HepG2 (cell line): ENCODE measurements around the gene ICOS. TPM values are rescaled to one million over a fixed set of nuclear protein-coding genes. Genes with fewer than 3 reads are reported as not detected.
"Not testable (repeated sequence)": the region's sequence is repeated elsewhere in the genome, so short reads cannot be mapped to it uniquely, and the experiment has no call there.

ENCODE experiments used
- ATAC-seq: fragments of 200-7000 bp; cut with Tn5 transposase; 3 replicates; pipeline ENCODE4 v1.9.1; 2020; ENCODE audit warnings: mild to moderate bottlenecking, moderate library complexity
- BruUV-seq: library from RNA; stranded (reverse); fragments of 400-500 nt; replicated peaks from 2 replicates; lab custom pipeline; 2021; lab: Mats Ljungman, UMichigan
- CTCF ChIA-PET: fragments of 300-600 bp; formaldehyde crosslinking; extraction: SDS; loops from one replicate; lab custom pipeline; 2021; ENCODE audit warnings: low total read pairs, inconsistent platforms, low intra/inter-chr PET ratio; lab: Yijun Ruan, JAX
- POLR2A ChIA-PET: fragments of 350-600 bp; sonication (Branson Sonifier 250); formaldehyde crosslinking; loops from one replicate; lab custom pipeline; 2020; ENCODE audit warnings: antibody characterized with exemption, inconsistent platforms; lab: Yijun Ruan, JAX
- DNase-seq: peaks from one replicate; pipeline ENCODE4 v3.0.0-alpha.2; 2015; ENCODE audit warnings: low spot score
- FAIRE-seq: peaks from 3 replicates; lab custom pipeline; 2011; peaks lifted over from hg19 to GRCh38; lab: Jason Lieb, UNC
- H2AFZ ChIP-seq: one replicate; pipeline ENCODE4 v1.6.1; 2011; ENCODE audit warnings: low read length, inconsistent platforms
- H3K27ac ChIP-seq: fragments of 300-600 bp; 3 replicates; pipeline ENCODE4 v1.8.0; 2011; ENCODE audit warnings: mixed run types, mild to moderate bottlenecking, mixed read lengths, low read length, inconsistent platforms; ENCODE audit not compliant: insufficient read depth; ENCODE audit errors: extremely low read length
- H3K27me3 ChIP-seq, 2 experiments: fragments of 200-600 bp in 1 of 2; 2 replicates in 1 of 2; 3 replicates in 1 of 2; pipeline versions ENCODE4 v1.6.0 to v1.8.0; 2011; ENCODE audit warnings: low read length in 2 of 2, mild to moderate bottlenecking in 2 of 2, moderate library complexity in 2 of 2, inconsistent platforms in 1 of 2; ENCODE audit not compliant: insufficient read depth in 2 of 2, control insufficient read depth in 1 of 2
- H3K36me3 ChIP-seq, 2 experiments: fragments of 200-600 bp in 1 of 2; replicated peaks in 1 of 2; 2 replicates in 1 of 2; 3 replicates in 1 of 2; pipeline versions ENCODE4 v1.5.1 to v1.8.0; 2011; ENCODE audit warnings: low read length in 2 of 2, inconsistent platforms in 1 of 2; ENCODE audit not compliant: insufficient read depth in 2 of 2, control insufficient read depth in 1 of 2
- H3K4me1 ChIP-seq: 2 replicates; pipeline ENCODE4 v1.5.1; 2012; ENCODE audit warnings: low read length, inconsistent platforms; ENCODE audit not compliant: insufficient read depth
- H3K4me2 ChIP-seq: 2 replicates; pipeline ENCODE4 v1.6.0; 2011; ENCODE audit warnings: low read depth, low read length, inconsistent platforms
- H3K4me3 ChIP-seq, 3 experiments: fragments of 200-600 bp in 1 of 3; sonication (generic), shearing (Covaris generic) in 1 of 3; replicated peaks in 1 of 3; 2 replicates each; pipeline ENCODE4 v1.5.1; 2011 to 2016; ENCODE audit warnings: low read length in 3 of 3, inconsistent platforms in 2 of 3, low read depth in 2 of 3, mild to moderate bottlenecking in 2 of 3, control low read depth in 1 of 3, mixed read lengths in 1 of 3; ENCODE audit not compliant: insufficient read depth in 1 of 3
- H3K79me2 ChIP-seq: one replicate; pipeline ENCODE4 v1.6.1; 2011; ENCODE audit warnings: low read length, inconsistent platforms; ENCODE audit not compliant: insufficient read depth
- H3K9ac ChIP-seq: 2 replicates; pipeline ENCODE4 v1.6.0; 2011; ENCODE audit warnings: mild to moderate bottlenecking, low read depth, low read length, inconsistent platforms; ENCODE audit not compliant: insufficient read depth
- H3K9me3 ChIP-seq: 2 replicates; pipeline ENCODE4 v1.5.1; 2012; ENCODE audit warnings: mild to moderate bottlenecking, low read length
- H4K20me1 ChIP-seq: 2 replicates; pipeline ENCODE4 v1.6.0; 2011; ENCODE audit warnings: inconsistent platforms, mild to moderate bottlenecking, low read length, moderate library complexity; ENCODE audit not compliant: insufficient read depth
- BCL6 ChIP-seq: IDR thresholded peaks from 2 replicates; pipeline ENCODE4 v1.6.1; 2016; ENCODE audit warnings: missing genetic modification reagents, missing compliant biosample characterization
- BORCS8-MEF2B ChIP-seq: sonication (generic); formaldehyde crosslinking; IDR thresholded peaks from 2 replicates; pipeline ENCODE4 v1.8.0; 2022; ENCODE audit warnings: mild to moderate bottlenecking, missing genetic modification reagents
- SMAD3 ChIP-seq: sonication (generic); formaldehyde crosslinking; IDR thresholded peaks from 2 replicates; pipeline ENCODE4 v1.4.0; 2020; ENCODE audit warnings: missing genetic modification reagents
- SPEN ChIP-seq: sonication (generic); formaldehyde crosslinking; IDR thresholded peaks from 2 replicates; pipeline ENCODE4 v1.5.1; 2020; ENCODE audit warnings: low read depth, mild to moderate bottlenecking, missing genetic modification reagents
- ZNF207 ChIP-seq: fragments of 450-650 bp; IDR thresholded peaks from 2 replicates; pipeline ENCODE4 v1.6.1; 2016; ENCODE audit warnings: antibody characterized with exemption, borderline replicate concordance
- ZNF761 ChIP-seq: sonication (generic); formaldehyde crosslinking; conservative IDR thresholded peaks from 2 replicates; pipeline ENCODE4 v1.4.0; 2020; ENCODE audit warnings: mild to moderate bottlenecking, missing genetic modification reagents
- ZSCAN22 ChIP-seq: sonication (generic); formaldehyde crosslinking; IDR thresholded peaks from 2 replicates; pipeline ENCODE4 v1.4.0; 2020; ENCODE audit warnings: mild to moderate bottlenecking, missing genetic modification reagents
- WGBS: methylation state at CpG from one replicate; pipeline ENCODE4 v1.1.6; 2017; ENCODE audit warnings: low lambda C conversion rate; 5-methylcytosine and 5-hydroxymethylcytosine counted together
- in situ Hi-C: cut with HindIII; loops from 2 replicates; pipeline ENCODE4 v1.10.0; 2017; ENCODE audit warnings: low pct_unique_long_range_greater_than_20kb; ENCODE audit not compliant: extremely low pct_ligation_motif_present
- intact Hi-C: fragments of 100-400 bp; cut with micrococcal nuclease; formaldehyde crosslinking; loops from one replicate; pipeline ENCODE4 v1.10.0; 2022; ENCODE audit not compliant: unreplicated experiment
- polyA plus RNA-seq, 8 experiments: library from polyadenylated mRNA; depleted of rRNA in 3 of 8; stranded (reverse) in 7 of 8; unstranded in 1 of 8; fragments of >200 nt; fragmentation: Illumina TruSeq in 4 of 8; extraction: Trizol in 4 of 8; gene quantifications; 2 replicates each; pipeline versions ENCODE4 v1.2.1 to v1.2.3, GENCODE V29; 2011 to 2016; ENCODE audit warnings: low read depth in 4 of 8, missing spikeins in 1 of 8, mixed read lengths in 1 of 8; ENCODE audit not compliant: insufficient read depth in 1 of 8
- total RNA-seq, 5 experiments: library from RNA; depleted of rRNA; stranded (reverse); fragments of >200 nt; fragmentation: Illumina TruSeq; extraction: Trizol; gene quantifications; 2 replicates each; pipeline ENCODE4 v1.2.3, GENCODE V29; 2016; ENCODE audit warnings: low read depth in 1 of 5
- TF ChIP-seq, protein P1 (sequence below): sonication (generic); formaldehyde crosslinking; IDR thresholded peaks from 2 replicates; pipeline ENCODE4 v1.4.0; 2020; ENCODE audit warnings: missing genetic modification reagents
- TF ChIP-seq, protein P2 (sequence below): sonication (generic); formaldehyde crosslinking; IDR thresholded peaks from 2 replicates; pipeline ENCODE4 v1.8.0; 2022; ENCODE audit warnings: mild to moderate bottlenecking, missing genetic modification reagents

ICOS gene
- total and polyA plus RNA-seq, 2 of the 13 experiments (the other 11 are each of a cell fraction or from before 2014, with no cell fraction given) = not detected

DNA sequence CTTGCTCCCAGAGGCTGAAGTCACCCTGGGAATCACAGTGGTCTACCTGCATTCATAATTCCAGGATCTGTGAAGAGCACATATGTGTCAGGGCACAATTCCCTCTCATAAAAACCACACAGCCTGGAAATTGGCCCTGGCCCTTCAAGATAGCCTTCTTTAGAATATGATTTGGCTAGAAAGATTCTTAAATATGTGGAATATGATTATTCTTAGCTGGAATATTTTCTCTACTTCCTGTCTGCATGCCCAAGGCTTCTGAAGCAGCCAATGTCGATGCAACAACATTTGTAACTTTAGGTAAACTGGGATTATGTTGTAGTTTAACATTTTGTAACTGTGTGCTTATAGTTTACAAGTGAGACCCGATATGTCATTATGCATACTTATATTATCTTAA is 24.2 kb downstream of the ICOS start (continued):
- TF ChIP-seq, protein P1, sequence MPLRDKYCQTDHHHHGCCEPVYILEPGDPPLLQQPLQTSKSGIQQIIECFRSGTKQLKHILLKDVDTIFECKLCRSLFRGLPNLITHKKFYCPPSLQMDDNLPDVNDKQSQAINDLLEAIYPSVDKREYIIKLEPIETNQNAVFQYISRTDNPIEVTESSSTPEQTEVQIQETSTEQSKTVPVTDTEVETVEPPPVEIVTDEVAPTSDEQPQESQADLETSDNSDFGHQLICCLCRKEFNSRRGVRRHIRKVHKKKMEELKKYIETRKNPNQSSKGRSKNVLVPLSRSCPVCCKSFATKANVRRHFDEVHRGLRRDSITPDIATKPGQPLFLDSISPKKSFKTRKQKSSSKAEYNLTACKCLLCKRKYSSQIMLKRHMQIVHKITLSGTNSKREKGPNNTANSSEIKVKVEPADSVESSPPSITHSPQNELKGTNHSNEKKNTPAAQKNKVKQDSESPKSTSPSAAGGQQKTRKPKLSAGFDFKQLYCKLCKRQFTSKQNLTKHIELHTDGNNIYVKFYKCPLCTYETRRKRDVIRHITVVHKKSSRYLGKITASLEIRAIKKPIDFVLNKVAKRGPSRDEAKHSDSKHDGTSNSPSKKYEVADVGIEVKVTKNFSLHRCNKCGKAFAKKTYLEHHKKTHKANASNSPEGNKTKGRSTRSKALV (CRISPR knock-in tag) = no peak
- no peak for TF ChIP-seq BORCS8-MEF2B (CRISPR knock-in tag)
- TF ChIP-seq ZSCAN22 (CRISPR knock-in tag) = no peak

DNA sequence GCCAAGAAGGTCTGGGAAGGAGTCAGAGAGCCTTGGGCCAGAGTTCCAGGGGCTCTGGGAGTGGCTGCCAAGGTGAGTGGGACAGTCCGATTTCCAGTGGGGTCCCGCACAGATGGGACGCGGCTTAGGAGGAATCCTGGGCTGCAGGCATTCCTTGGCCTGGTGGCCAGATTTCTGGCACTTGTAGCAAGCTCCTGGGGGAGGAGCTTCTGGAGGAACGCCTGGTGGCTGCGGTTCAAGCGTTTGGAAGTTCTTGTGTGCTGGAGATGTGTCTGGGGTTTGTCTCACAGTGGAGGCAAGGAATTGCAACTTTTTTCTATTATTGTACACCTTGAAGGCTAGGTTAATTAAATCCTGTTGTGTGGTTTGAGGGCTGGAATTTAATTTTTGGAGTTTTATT is 28.6 kb downstream of the ICOS start:
- H3K27ac ChIP-seq, H3K4me2 ChIP-seq, in situ Hi-C loops, H3K4me1 ChIP-seq, DNase-seq, CTCF ChIA-PET, H3K4me3 ChIP-seq, H3K9me3 ChIP-seq, H2AFZ ChIP-seq, BruUV-seq, intact Hi-C loops, FAIRE-seq, POLR2A ChIA-PET, H3K36me3 ChIP-seq, H4K20me1 ChIP-seq, H3K79me2 ChIP-seq, ATAC-seq, H3K9ac ChIP-seq: not testable (repeated sequence)
- H3K27me3 ChIP-seq = peaks cover 0 to 21% of the 10 kb centered on the region in 2 experiments; a peak in 3 of 5 replicates
- WGBS = 55% methylated on average over 7 of the region's 7 CpGs

DNA sequence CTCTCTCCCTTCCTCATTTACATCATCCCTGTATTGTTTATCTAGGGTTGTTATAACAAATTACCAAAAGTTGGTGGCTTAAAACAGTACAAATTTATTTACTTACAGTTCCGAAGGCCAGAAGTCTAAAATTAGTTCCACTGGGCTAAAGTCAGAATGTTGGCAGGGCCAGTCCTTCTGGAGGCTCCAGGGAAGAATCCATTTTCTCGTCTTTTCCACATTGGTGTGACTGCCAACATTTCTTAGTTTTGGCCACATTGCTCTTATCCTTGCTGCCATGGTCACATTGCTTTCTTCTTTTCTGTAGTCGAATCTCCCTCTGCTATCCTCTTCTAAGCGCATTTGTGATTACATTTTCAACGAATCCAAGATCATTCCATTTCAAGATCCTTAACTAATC is 34.7 kb downstream of the ICOS start:
- H3K4me3 ChIP-seq = no peak overlapping the region
- no peaks in the 10 kb centered on the region for H3K9me3 ChIP-seq
- in situ Hi-C loops = no loop called here
- WGBS = 16% methylated on average over 5 of the region's 5 CpGs
- no peak overlapping the region for H3K9ac ChIP-seq
- no peak overlapping the region for H2AFZ ChIP-seq
- peaks cover 0 to 10% of the 10 kb centered on the region in 2 experiments; a peak in 2 of 5 replicates for H3K27me3 ChIP-seq
- ATAC-seq (no peak), FAIRE-seq (no peak), DNase-seq (no peak)
- ChIA-PET POLR2A (no interaction called here), CTCF (no interaction called here)
- no peaks in the 10 kb centered on the region for H4K20me1 ChIP-seq
- TF ChIP-seq ZNF761 (CRISPR knock-in tag) (no peak), ZNF207 (no peak), BCL6 (no peak), SPEN (no peak), SMAD3 (CRISPR knock-in tag) (no peak)
- TF ChIP-seq, protein P2, sequence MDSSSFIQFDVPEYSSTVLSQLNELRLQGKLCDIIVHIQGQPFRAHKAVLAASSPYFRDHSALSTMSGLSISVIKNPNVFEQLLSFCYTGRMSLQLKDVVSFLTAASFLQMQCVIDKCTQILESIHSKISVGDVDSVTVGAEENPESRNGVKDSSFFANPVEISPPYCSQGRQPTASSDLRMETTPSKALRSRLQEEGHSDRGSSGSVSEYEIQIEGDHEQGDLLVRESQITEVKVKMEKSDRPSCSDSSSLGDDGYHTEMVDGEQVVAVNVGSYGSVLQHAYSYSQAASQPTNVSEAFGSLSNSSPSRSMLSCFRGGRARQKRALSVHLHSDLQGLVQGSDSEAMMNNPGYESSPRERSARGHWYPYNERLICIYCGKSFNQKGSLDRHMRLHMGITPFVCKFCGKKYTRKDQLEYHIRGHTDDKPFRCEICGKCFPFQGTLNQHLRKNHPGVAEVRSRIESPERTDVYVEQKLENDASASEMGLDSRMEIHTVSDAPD (CRISPR knock-in tag) = no peak
- H3K4me1 ChIP-seq = no peaks in the 10 kb centered on the region
- BruUV-seq = no TSS peak
- no peaks in the 10 kb centered on the region for H3K36me3 ChIP-seq
- no peaks in the 10 kb centered on the region for H3K79me2 ChIP-seq
- no peak overlapping the region for H3K27ac ChIP-seq
- intact Hi-C loops = no loop called here
- no peak overlapping the region for H3K4me2 ChIP-seq
